HCT116 (cell line): ENCODE results near the gene APIP. TPM values are rescaled to one million over a fixed set of nuclear protein-coding genes. Genes with fewer than 3 reads are reported as not detected.
A peak's percentile ranks its signal among the peaks of the same experiment; 100 is the strongest.

Source experiments
- ATAC-seq: fragments of 200-7000 bp; cut with Tn5 transposase; 2 replicates; pipeline ENCODE4 v1.9.1; 2020; ENCODE audit warnings: mild to moderate bottlenecking, moderate library complexity
- BruUV-seq: library from RNA; stranded (reverse); fragments of 400-500 nt; replicated peaks from 2 replicates; lab custom pipeline; 2021; lab: Mats Ljungman, UMichigan
- CTCF ChIA-PET: fragments of 300-600 bp; sonication (Branson Sonifier 250); formaldehyde crosslinking; loops from one replicate; lab custom pipeline; 2021; ENCODE audit warnings: antibody characterized with exemption; lab: Charles Lee
- POLR2A ChIA-PET: fragments of 300-600, 350-600 bp; sonication (Branson Sonifier 250); formaldehyde crosslinking; loops from one replicate; lab custom pipeline; 2021; ENCODE audit warnings: antibody characterized with exemption; lab: Charles Lee
- RAD21 ChIA-PET, 2 experiments: fragments of 300-600 bp; sonication (Branson Sonifier 250); formaldehyde crosslinking; loops; one replicate each; lab custom pipeline; 2023; ENCODE audit warnings: low total read pairs in 2 of 2; ENCODE audit not compliant: uncharacterized antibody in 2 of 2, unreplicated experiment in 2 of 2, low non-redundant PET in 1 of 2; lab: Charles Lee
- DNase-seq: peaks from one replicate; pipeline ENCODE4 v3.0.0-alpha.2; 2010; ENCODE audit warnings: low read depth, low spot score
- H2AFZ ChIP-seq: fragments of 200-600 bp; shearing (Covaris generic), sonication (generic); 2 replicates; pipeline ENCODE4 v1.6.1; 2017; ENCODE audit warnings: low read depth, mixed run types, mixed read lengths, antibody characterized with exemption, low read length; ENCODE audit not compliant: poor library complexity, severe bottlenecking
- H3K27ac ChIP-seq: 2 replicates; pipeline ENCODE4 v1.5.1; 2012; ENCODE audit warnings: low read depth, low read length
- H3K27me3 ChIP-seq: fragments of 200-600 bp; sonication (generic); 2 replicates; pipeline ENCODE4 v1.6.1; 2016; ENCODE audit warnings: mixed run types, low read length, mixed read lengths; ENCODE audit not compliant: insufficient read depth
- H3K36me3 ChIP-seq, 2 experiments: fragments of 200-500 bp in 1 of 2; fragments of 200-600 bp in 1 of 2; sonication (Bioruptor generic) in 1 of 2; sonication (generic) in 1 of 2; 2 replicates each; pipeline versions ENCODE4 v1.5.1 to v1.6.1; 2014 to 2016; ENCODE audit warnings: low read length in 2 of 2, inconsistent platforms in 1 of 2, mixed read lengths in 1 of 2, mixed run types in 1 of 2; ENCODE audit not compliant: insufficient read depth in 2 of 2, control insufficient read depth in 1 of 2
- H3K4me1 ChIP-seq, 2 experiments: fragments of 200-600 bp in 1 of 2; sonication (generic) in 1 of 2; 2 replicates each; pipeline versions ENCODE4 v1.5.1 to v1.6.1; 2012 to 2017; ENCODE audit warnings: low read length in 2 of 2, inconsistent platforms in 1 of 2, mild to moderate bottlenecking in 1 of 2, mixed read lengths in 1 of 2, mixed run types in 1 of 2, moderate library complexity in 1 of 2; ENCODE audit not compliant: insufficient read depth in 2 of 2, control insufficient read depth in 1 of 2
- H3K4me2 ChIP-seq: fragments of 200-600 bp; sonication (generic); 2 replicates; pipeline ENCODE4 v1.6.1; 2017; ENCODE audit warnings: mixed run types, low read length, mixed read lengths
- H3K4me3 ChIP-seq, 2 experiments: fragments of 200-600 bp in 1 of 2; sonication (generic) in 1 of 2; replicated peaks in 1 of 2; 2 replicates each; pipeline ENCODE4 v1.5.1; 2011 to 2016; ENCODE audit warnings: low read length in 2 of 2, control low read depth in 1 of 2, low read depth in 1 of 2, mild to moderate bottlenecking in 1 of 2, mixed read lengths in 1 of 2, mixed run types in 1 of 2
- H3K79me2 ChIP-seq: fragments of 200-600 bp; sonication (generic); 2 replicates; pipeline ENCODE4 v1.6.1; 2017; ENCODE audit warnings: mild to moderate bottlenecking, mixed run types, low read length, moderate library complexity, mixed read lengths; ENCODE audit not compliant: insufficient read depth
- H3K9ac ChIP-seq: fragments of 200-600 bp; sonication (generic); 2 replicates; pipeline ENCODE4 v1.6.1; 2016; ENCODE audit warnings: low read length, mixed read lengths
- H3K9me2 ChIP-seq: fragments of 200-600 bp; sonication (generic), shearing (Covaris generic); 2 replicates; pipeline ENCODE4 v1.6.1; 2017; ENCODE audit warnings: mixed run types, mild to moderate bottlenecking, moderate library complexity; ENCODE audit not compliant: insufficient read depth
- H3K9me3 ChIP-seq, 2 experiments: fragments of 200-500 bp in 1 of 2; fragments of 200-600 bp in 1 of 2; sonication (Bioruptor generic) in 1 of 2; sonication (generic) in 1 of 2; 2 replicates each; pipeline ENCODE4 v1.6.1; 2014 to 2017; ENCODE audit warnings: low read length in 2 of 2, mixed read lengths in 2 of 2, inconsistent platforms in 1 of 2, low read depth in 1 of 2, mild to moderate bottlenecking in 1 of 2, mixed run types in 1 of 2, moderate library complexity in 1 of 2; ENCODE audit not compliant: control insufficient read depth in 1 of 2, insufficient read depth in 1 of 2
- H4K20me1 ChIP-seq: fragments of 200-600 bp; sonication (generic), shearing (Covaris generic); 2 replicates; pipeline ENCODE4 v1.6.1; 2017; ENCODE audit warnings: mixed run types, mild to moderate bottlenecking, moderate library complexity; ENCODE audit not compliant: insufficient read depth
- CBX3 ChIP-seq: IDR thresholded peaks from 2 replicates; pipeline ENCODE4 v1.6.1; 2012; ENCODE audit warnings: low read depth
- CTCF ChIP-seq, 3 experiments: fragments of 200-600 bp in 1 of 3; sonication (generic) in 1 of 3; IDR thresholded peaks in 2 of 3; conservative IDR thresholded peaks in 1 of 3; 2 replicates each; pipeline ENCODE4 v1.5.1; 2012 to 2017; ENCODE audit warnings: low read depth in 2 of 3, low read length in 2 of 3, antibody characterized with exemption in 1 of 3, borderline replicate concordance in 1 of 3, control low read depth in 1 of 3, mild to moderate bottlenecking in 1 of 3, mixed read lengths in 1 of 3, mixed run types in 1 of 3, moderate library complexity in 1 of 3; ENCODE audit not compliant: insufficient read depth in 1 of 3
- EGR1 ChIP-seq: IDR thresholded peaks from 2 replicates; pipeline ENCODE4 v1.6.1; 2012; ENCODE audit warnings: low read depth
- JUND ChIP-seq: IDR thresholded peaks from 2 replicates; pipeline ENCODE4 v1.6.1; 2012
- RAD21 ChIP-seq: IDR thresholded peaks from 2 replicates; pipeline ENCODE4 v1.6.1; 2012; ENCODE audit warnings: low read depth, mild to moderate bottlenecking
- SIN3A ChIP-seq: IDR thresholded peaks from 2 replicates; pipeline ENCODE4 v1.6.1; 2012; ENCODE audit warnings: low read depth
- SRF ChIP-seq: IDR thresholded peaks from 2 replicates; pipeline ENCODE4 v1.6.1; 2012; ENCODE audit warnings: low read depth
- YY1 ChIP-seq: IDR thresholded peaks from 2 replicates; pipeline ENCODE4 v1.6.1; 2011; ENCODE audit warnings: low read length, low read depth, moderate library complexity, mild to moderate bottlenecking; ENCODE audit not compliant: insufficient replicate concordance; ENCODE audit errors: extremely low read depth
- intact Hi-C: fragments of 100-400 bp; cut with micrococcal nuclease; formaldehyde crosslinking; loops from 2 replicates; pipeline ENCODE4 v1.10.0; 2022
- total RNA-seq: library from RNA; stranded (reverse); gene quantifications from one replicate; pipeline ENCODE4 v1.2.1, GENCODE V29; 2021; ENCODE audit not compliant: unreplicated experiment

The APIP gene
- total RNA-seq, 1 experiment from 2014 or later: 41.2 TPM

GRCh38 chr11:34941688-34942087 lies 25.5 kb upstream of the APIP start:
- CTCF ChIA-PET: no interaction called here

GRCh38 chr11:34940026-34940677 lies 24.0 kb upstream of the APIP start:
- BruUV-seq: no TSS peak
- intact Hi-C loops: no loop called here
- Histone ChIP-seq H4K20me1 (no peaks in the 10 kb centered on the region), H3K4me2 (no peak overlapping the region), H3K4me3 (no peak overlapping the region), H3K4me1 (no peaks in the 10 kb centered on the region), H3K79me2 (peaks cover 13% of the 10 kb centered on the region; the same call in 1 of the 2 replicates), H3K9me2 (no peaks in the 10 kb centered on the region), H3K9me3 (no peaks in the 10 kb centered on the region), H2AFZ (no peak overlapping the region), H3K36me3 (no peaks in the 10 kb centered on the region), H3K27me3 (no peaks in the 10 kb centered on the region), H3K9ac (no peak overlapping the region), H3K27ac (no peak overlapping the region)
- ChIA-PET POLR2A (no interaction called here), CTCF (no interaction called here), RAD21 (no interaction called here)
- 0 out of 2 replicates have a peak, but pooled peaks have one; percentile 28 for TF ChIP-seq RAD21
- TF ChIP-seq CTCF (IDR thresholded peaks at IDR 0.05 in 2 of 3, conservative IDR thresholded peaks at IDR 0.05 in 1 of 3; ENCODE audit: borderline replicate concordance in 1 of 3, insufficient read depth in 1 of 3, low read depth in 2 of 3, low read length in 2 of 3): 0 out of 6 replicates have a peak, but pooled peaks of 1 of the 3 experiments have one; percentile 17
- no peak for TF ChIP-seq JUND
- TF ChIP-seq SRF: no peak
- DNase-seq: no peak
- no peak for ATAC-seq

More at GRCh38 chr11:34941688-34942087, 25.5 kb upstream of the APIP start:
- TF ChIP-seq EGR1: no peak
- TF ChIP-seq CBX3: no peak
- TF ChIP-seq YY1: no peak
- no peak for TF ChIP-seq SIN3A
- TF ChIP-seq, all 23 proteins: peak for 0
- no peak for DNase-seq
- Histone ChIP-seq H3K4me2 (no peak overlapping the region), H3K9me3 (no peaks in the 10 kb centered on the region), H3K9me2 (no peaks in the 10 kb centered on the region), H3K4me1 (no peaks in the 10 kb centered on the region), H3K4me3 (no peak overlapping the region), H4K20me1 (no peaks in the 10 kb centered on the region), H3K27me3 (no peaks in the 10 kb centered on the region), H3K36me3 (no peaks in the 10 kb centered on the region), H3K27ac (no peak overlapping the region), H3K9ac (no peak overlapping the region), H3K79me2 (peaks cover 17% of the 10 kb centered on the region), H2AFZ (no peak overlapping the region)
- intact Hi-C loops: no loop called here
- RAD21 ChIA-PET: no interaction called here
- no peak for ATAC-seq
- POLR2A ChIA-PET: no interaction called here
- no TSS peak for BruUV-seq
